ENCODE measurements around the gene CDH4. TPM values are rescaled to one million over a fixed set of nuclear protein-coding genes. Genes with fewer than 3 reads are reported as not detected.

The CDH4 gene
- total RNA-seq, 4 donors from 2014 or later: 0.13 to 0.38 (median 0.21) TPM; not detected in 1

GRCh38 chr20:61569825-61570224 lies 317.8 kb downstream of the CDH4 start:
- intact Hi-C loops (cut with DNase I): no loop called here
- peaks cover 0 to 3% (median 0%) of the 10 kb centered on the region in 3 donors for H3K4me1 ChIP-seq
- DNase-seq: no peak
- no peak overlapping the region for H3K4me3 ChIP-seq
- H3K27me3 ChIP-seq: peaks cover 0 to 16% (median 0%) of the 10 kb centered on the region in 4 donors
- H3K9me3 ChIP-seq: no peaks in the 10 kb centered on the region
- H3K27ac ChIP-seq: no peak overlapping the region
- TF ChIP-seq CTCF (IDR thresholded peaks at IDR 0.05): no peak
- no peak for TF ChIP-seq POLR2A (IDR thresholded peaks at IDR 0.05)
- no peaks in the 10 kb centered on the region for H3K36me3 ChIP-seq
- 82 to 88% methylated on average over 4 to 10 of the region's 10 CpGs for WGBS, 2 donors

- no peaks in the 10 kb centered on the region for H3K36me3 ChIP-seq
- whole genome bisulfite sequencing, 2 donors: 78 to 90% methylated on average over 6 to 7 of the region's 14 CpGs
- H3K4me3 ChIP-seq: no peak overlapping the region
- H3K4me1 ChIP-seq: peaks cover 0 to 6% (median 0%) of the 10 kb centered on the region in 3 donors
- TF ChIP-seq CTCF (IDR thresholded peaks at IDR 0.05) (no peak), POLR2A (IDR thresholded peaks at IDR 0.05) (no peak)
- no peak for DNase-seq
- H3K9me3 ChIP-seq: peaks cover 0 to 2% (median 0%) of the 10 kb centered on the region in 3 donors
- intact Hi-C loops (cut with DNase I): no loop called here
- H3K27ac ChIP-seq: no peak overlapping the region
- peaks cover 0 to 16% (median 0%) of the 10 kb centered on the region in 4 donors for H3K27me3 ChIP-seq
These were observed 318.7 kb downstream of the CDH4 start for GRCh38 chr20:61570646-61571195.

GRCh38 chr20:61571221-61571620 lies 319.2 kb downstream of the CDH4 start:
- TF ChIP-seq POLR2A (IDR thresholded peaks at IDR 0.05) (no peak), CTCF (IDR thresholded peaks at IDR 0.05) (no peak)
- H3K4me1 ChIP-seq: peaks cover 0 to 6% (median 0%) of the 10 kb centered on the region in 3 donors
- WGBS, 2 donors: 83% methylated on average over 1 to 3 of the region's 9 CpGs
- H3K36me3 ChIP-seq: no peaks in the 10 kb centered on the region
- H3K4me3 ChIP-seq: no peak overlapping the region
- H3K9me3 ChIP-seq: peaks cover 0 to 4% (median 0%) of the 10 kb centered on the region in 3 donors
- peaks cover 0 to 16% (median 0%) of the 10 kb centered on the region in 4 donors for H3K27me3 ChIP-seq
- intact Hi-C loops (cut with DNase I): no loop called here
- no peak overlapping the region for H3K27ac ChIP-seq
- no peak for DNase-seq

- WGBS, 2 donors: 64 to 69% methylated on average over 9 to 10 of the region's 13 CpGs
- TF ChIP-seq CTCF (IDR thresholded peaks at IDR 0.05) (no peak), POLR2A (IDR thresholded peaks at IDR 0.05) (no peak)
- Histone ChIP-seq H3K4me3 (no peak overlapping the region), H3K4me1 (peaks cover 0 to 6% (median 0%) of the 10 kb centered on the region in 3 donors), H3K27ac (no peak overlapping the region), H3K27me3 (peaks cover 0 to 16% (median 0%) of the 10 kb centered on the region in 4 donors), H3K36me3 (no peaks in the 10 kb centered on the region), H3K9me3 (peaks cover 0 to 4% (median 0%) of the 10 kb centered on the region in 3 donors)
- intact Hi-C loops (cut with DNase I): no loop called here
- DNase-seq: no peak
These were observed 320.1 kb downstream of the CDH4 start for GRCh38 chr20:61571916-61572711.

GRCh38 chr20:61572789-61573188 lies 320.7 kb downstream of the CDH4 start:
- Histone ChIP-seq H3K27ac (no peak overlapping the region), H3K9me3 (peaks cover 0 to 4% (median 0%) of the 10 kb centered on the region in 3 donors), H3K4me1 (peaks cover 0 to 6% (median 0%) of the 10 kb centered on the region in 3 donors), H3K27me3 (peaks cover 0 to 16% (median 0%) of the 10 kb centered on the region in 4 donors), H3K4me3 (no peak overlapping the region), H3K36me3 (no peaks in the 10 kb centered on the region)
- intact Hi-C loops (cut with DNase I): no loop called here
- TF ChIP-seq CTCF (IDR thresholded peaks at IDR 0.05) (no peak), POLR2A (IDR thresholded peaks at IDR 0.05) (no peak)
- no peak for DNase-seq
- WGBS, 2 donors: 70 to 76% methylated on average over 7 of the region's 7 CpGs
